Keratinocyte (primary cell): Measurements from ENCODE around the gene ASTN1. TPM values are rescaled to one million over a fixed set of nuclear protein-coding genes. Genes with fewer than 3 reads are reported as not detected.
A peak's percentile ranks its signal among the peaks of the same experiment; 100 is the strongest.

Source experiments
- DNase-seq: peaks from one replicate; pipeline ENCODE4 v3.0.0-alpha.2; 2011; ENCODE audit warnings: low read depth, missing footprints, low spot score
- FAIRE-seq: peaks from 2 replicates; lab custom pipeline; 2011; peaks lifted over from hg19 to GRCh38; lab: Jason Lieb, UNC
- H2AFZ ChIP-seq: 2 replicates; pipeline ENCODE4 v1.6.0; 2012; ENCODE audit warnings: low read length, control low read depth, inconsistent platforms; ENCODE audit not compliant: control insufficient read depth
- H3K27ac ChIP-seq: 2 replicates; pipeline ENCODE4 v1.5.1; 2011; ENCODE audit warnings: low read length; ENCODE audit not compliant: control insufficient read depth, insufficient read depth
- H3K27me3 ChIP-seq: 3 replicates; pipeline ENCODE4 v1.6.0; 2011; ENCODE audit warnings: low read length; ENCODE audit not compliant: control insufficient read depth, insufficient read depth; ENCODE audit errors: extremely low read depth
- H3K36me3 ChIP-seq, 2 experiments: 2 replicates in 1 of 2; 3 replicates in 1 of 2; pipeline ENCODE4 v1.5.1; 2011; ENCODE audit warnings: low read length in 2 of 2, mild to moderate bottlenecking in 1 of 2; ENCODE audit not compliant: control insufficient read depth in 2 of 2, insufficient read depth in 2 of 2; ENCODE audit errors: extremely low read depth in 1 of 2
- H3K4me1 ChIP-seq: 3 replicates; pipeline ENCODE4 v1.5.1; 2011; ENCODE audit warnings: low read length; ENCODE audit not compliant: control insufficient read depth, insufficient read depth; ENCODE audit errors: extremely low read depth
- H3K4me2 ChIP-seq: 3 replicates; pipeline ENCODE4 v1.6.0; 2011; ENCODE audit warnings: low read depth, low read length; ENCODE audit not compliant: control insufficient read depth, insufficient read depth; ENCODE audit errors: extremely low read depth
- H3K4me3 ChIP-seq, 3 experiments: fragments of 200-600 bp in 1 of 3; sonication (generic) in 1 of 3; 2 replicates in 2 of 3; 3 replicates in 1 of 3; pipeline ENCODE4 v1.5.1; 2011 to 2016; ENCODE audit warnings: low read length in 3 of 3, mild to moderate bottlenecking in 3 of 3, control low read depth in 2 of 3, inconsistent platforms in 1 of 3, low read depth in 1 of 3, mixed read lengths in 1 of 3, mixed run types in 1 of 3, moderate library complexity in 1 of 3; ENCODE audit not compliant: control insufficient read depth in 2 of 3, insufficient read depth in 2 of 3; ENCODE audit errors: extremely low read depth in 1 of 3
- H3K79me2 ChIP-seq: 2 replicates; pipeline ENCODE4 v1.6.0; 2012; ENCODE audit warnings: low read length; ENCODE audit not compliant: control insufficient read depth, insufficient read depth
- H3K9ac ChIP-seq: 3 replicates; pipeline ENCODE4 v1.6.0; 2011; ENCODE audit warnings: low read length; ENCODE audit not compliant: control insufficient read depth, insufficient read depth; ENCODE audit errors: extremely low read depth
- H3K9me1 ChIP-seq: 3 replicates; pipeline ENCODE4 v1.6.0; 2011; ENCODE audit warnings: low read length; ENCODE audit not compliant: control insufficient read depth, insufficient read depth; ENCODE audit errors: extremely low read depth
- H3K9me3 ChIP-seq: 2 replicates; pipeline ENCODE4 v1.5.1; 2012; ENCODE audit warnings: low read depth, low read length; ENCODE audit not compliant: control insufficient read depth
- H4K20me1 ChIP-seq: 3 replicates; pipeline ENCODE4 v1.6.0; 2011; ENCODE audit warnings: low read length; ENCODE audit not compliant: control insufficient read depth, insufficient read depth; ENCODE audit errors: extremely low read depth
- EZH2 ChIP-seq: IDR thresholded peaks from one replicate; pipeline ENCODE4 v1.6.1; 2012; ENCODE audit warnings: inconsistent platforms, mild to moderate bottlenecking, low read length, moderate library complexity
- dilution Hi-C: fragments of 300-500 bp; cut with MboI; formaldehyde crosslinking; loops from one replicate; pipeline ENCODE4 v1.7.0; 2020; ENCODE audit warnings: low sequenced_read_pairs; ENCODE audit not compliant: extremely low pct_ligation_motif_present
- polyA minus RNA-seq, 3 experiments: library from RNA; depleted of rRNA, polyadenylated mRNA; stranded (reverse); fragments of >200 nt; gene quantifications; 1 replicate in 1 of 3; 2 replicates in 1 of 3; 3 replicates in 1 of 3; pipeline ENCODE4 v1.2.3, GENCODE V29; 2011
- polyA plus RNA-seq, 5 experiments: library from polyadenylated mRNA; depleted of rRNA in 3 of 5; stranded (reverse) in 3 of 5; stranded (forward) in 1 of 5; unstranded in 1 of 5; fragments of >200 nt; gene quantifications; 1 replicate in 1 of 5; 2 replicates in 3 of 5; 3 replicates in 1 of 5; pipeline versions ENCODE4 v1.2.1 to v1.2.3, GENCODE V29; 2011 to 2012; ENCODE audit warnings: missing spikeins in 2 of 5, low read depth in 1 of 5, low replicate concordance in 1 of 5
- TF ChIP-seq, protein P1 (sequence below), 3 experiments: IDR thresholded peaks in 1 of 3; conservative IDR thresholded peaks in 1 of 3; optimal IDR thresholded peaks in 1 of 3; 2 replicates in 2 of 3; 3 replicates in 1 of 3; pipeline versions ENCODE3 to v1.5.1; 2011; ENCODE audit warnings: low read length in 3 of 3, mild to moderate bottlenecking in 3 of 3, moderate library complexity in 2 of 3, control low read depth in 1 of 3, inconsistent platforms in 1 of 3; ENCODE audit not compliant: insufficient read depth in 2 of 3; ENCODE audit errors: extremely low read depth in 1 of 3

Gene ASTN1
- polyA plus RNA-seq (0.08 TPM in 3 replicates), polyA minus RNA-seq (0.06 to 0.40 TPM (median 0.10 TPM) in 3 replicates)
- not detected for polyA plus RNA-seq (2011; ENCODE audit: low read depth)
- 0.10 and 0.28 TPM in 2 replicates for polyA plus RNA-seq (2011; cell fraction: cytosol; rRNA removed)
- polyA plus RNA-seq (2011; cell fraction: nucleus; rRNA removed): 0.18 and 0.23 TPM in 2 replicates
- 0.05 and 0.13 TPM in 2 replicates for polyA plus RNA-seq (2012; ENCODE audit: low replicate concordance)
- polyA minus RNA-seq (2011; cell fraction: cytosol; rRNA and poly(A)+ RNA removed): not detected
- polyA minus RNA-seq (2011; cell fraction: nucleus; rRNA and poly(A)+ RNA removed): 0.11 and 0.23 TPM in 2 replicates

DNA sequence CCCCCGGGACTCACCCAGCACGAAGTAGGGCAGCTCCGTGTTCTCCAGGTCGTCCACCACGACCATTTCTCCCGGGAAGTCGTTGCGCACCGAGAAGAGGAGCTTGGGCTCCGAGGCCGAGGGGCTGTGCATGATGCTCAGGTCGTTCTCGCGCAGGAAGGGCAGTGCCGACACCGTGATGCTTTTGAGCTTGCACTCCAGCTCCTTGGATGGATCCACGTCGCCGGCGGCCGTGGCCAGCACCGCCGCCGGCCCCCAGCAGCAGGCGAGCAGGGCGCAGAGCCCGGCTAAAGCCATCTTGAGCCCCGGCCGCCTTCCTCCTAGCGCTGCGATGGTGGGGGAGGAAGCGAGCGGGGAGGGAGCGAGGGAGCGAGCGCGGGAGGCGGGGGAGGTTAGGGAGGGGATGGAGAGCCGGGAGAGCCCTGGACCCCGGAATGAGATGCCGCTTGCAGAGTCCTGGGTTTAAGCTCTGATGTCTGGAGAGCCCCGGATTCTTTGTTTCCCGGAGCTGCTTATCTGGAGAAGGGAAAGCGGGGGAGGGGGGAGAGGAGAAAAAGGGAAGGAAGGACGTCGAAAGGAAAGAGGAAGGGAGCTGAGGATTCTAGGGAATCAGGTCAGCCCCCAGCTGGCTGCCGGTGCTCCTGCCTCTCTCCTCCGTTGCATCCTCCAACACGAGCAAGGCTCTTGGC, at the start of gene ASTN1:
TSS of gene ASTN1 (minus strand) at position 333 of the 689 bp plus-strand sequence. CDS start at position 297, 36 bp downstream.
- Histone ChIP-seq H3K36me3 (no peaks in the 10 kb centered on the region), H3K9me1 (no peaks in the 10 kb centered on the region), H3K27me3 (peaks cover 66% of the 10 kb centered on the region), H3K4me1 (no peaks in the 10 kb centered on the region), H4K20me1 (no peaks in the 10 kb centered on the region), H3K27ac (no peak within 1 kb of the TSS), H2AFZ (peak within 1 kb of the TSS; percentile 19), H3K9me3 (no peaks in the 10 kb centered on the region), H3K9ac (no peak within 1 kb of the TSS), H3K79me2 (no peaks in the 10 kb centered on the region), H3K4me2 (peak within 1 kb of the TSS; percentile 36), H3K4me3 (peak within 1 kb of the TSS in 1 of 3 experiments; percentile 6)
- DNase-seq (no peak), FAIRE-seq (no peak)
- dilution Hi-C loops: no loop called here
- TF ChIP-seq EZH2: peak; percentile 35
- TF ChIP-seq, protein P1, sequence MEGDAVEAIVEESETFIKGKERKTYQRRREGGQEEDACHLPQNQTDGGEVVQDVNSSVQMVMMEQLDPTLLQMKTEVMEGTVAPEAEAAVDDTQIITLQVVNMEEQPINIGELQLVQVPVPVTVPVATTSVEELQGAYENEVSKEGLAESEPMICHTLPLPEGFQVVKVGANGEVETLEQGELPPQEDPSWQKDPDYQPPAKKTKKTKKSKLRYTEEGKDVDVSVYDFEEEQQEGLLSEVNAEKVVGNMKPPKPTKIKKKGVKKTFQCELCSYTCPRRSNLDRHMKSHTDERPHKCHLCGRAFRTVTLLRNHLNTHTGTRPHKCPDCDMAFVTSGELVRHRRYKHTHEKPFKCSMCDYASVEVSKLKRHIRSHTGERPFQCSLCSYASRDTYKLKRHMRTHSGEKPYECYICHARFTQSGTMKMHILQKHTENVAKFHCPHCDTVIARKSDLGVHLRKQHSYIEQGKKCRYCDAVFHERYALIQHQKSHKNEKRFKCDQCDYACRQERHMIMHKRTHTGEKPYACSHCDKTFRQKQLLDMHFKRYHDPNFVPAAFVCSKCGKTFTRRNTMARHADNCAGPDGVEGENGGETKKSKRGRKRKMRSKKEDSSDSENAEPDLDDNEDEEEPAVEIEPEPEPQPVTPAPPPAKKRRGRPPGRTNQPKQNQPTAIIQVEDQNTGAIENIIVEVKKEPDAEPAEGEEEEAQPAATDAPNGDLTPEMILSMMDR (optimal IDR thresholded peaks at IDR 0.05 in 1 of 3, IDR thresholded peaks at IDR 0.05 in 1 of 3, conservative IDR thresholded peaks at IDR 0.05 in 1 of 3; ENCODE audit: extremely low read depth in 1 of 3, insufficient read depth in 2 of 3, low read length in 3 of 3): no peak

DNA sequence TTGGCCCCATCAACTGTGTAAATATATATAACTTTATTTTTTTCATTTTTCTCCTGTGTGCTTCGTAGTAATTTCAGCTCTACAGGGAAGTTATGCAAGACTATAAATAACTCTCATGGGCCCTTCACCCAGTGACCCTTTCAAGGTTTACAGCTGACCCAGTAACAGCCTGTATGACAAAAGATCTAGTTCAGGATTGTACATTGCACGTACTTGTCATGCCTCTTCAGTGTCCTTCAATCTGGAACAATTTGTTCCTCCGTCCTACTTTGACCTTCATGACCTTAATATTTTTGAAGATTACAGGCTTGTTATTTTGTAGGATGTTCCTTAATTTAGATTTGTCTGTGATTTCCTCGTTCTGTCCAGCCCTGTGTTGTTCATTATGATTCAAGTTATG, 46.7 kb upstream of the ASTN1 start:
- no peaks in the 10 kb centered on the region for H3K36me3 ChIP-seq
- no peak overlapping the region for H3K4me2 ChIP-seq
- H3K9me1 ChIP-seq: no peaks in the 10 kb centered on the region
- H3K9me3 ChIP-seq: no peaks in the 10 kb centered on the region
- H3K4me3 ChIP-seq: no peak overlapping the region
- no peak overlapping the region for H3K9ac ChIP-seq
- TF ChIP-seq, protein P1 (optimal IDR thresholded peaks at IDR 0.05 in 1 of 3, IDR thresholded peaks at IDR 0.05 in 1 of 3, conservative IDR thresholded peaks at IDR 0.05 in 1 of 3; ENCODE audit: extremely low read depth in 1 of 3, insufficient read depth in 2 of 3, low read length in 3 of 3): no peak
- no peak for TF ChIP-seq EZH2
- FAIRE-seq: no peak
- no peaks in the 10 kb centered on the region for H4K20me1 ChIP-seq
- DNase-seq: no peak
- H3K79me2 ChIP-seq: no peaks in the 10 kb centered on the region
- dilution Hi-C loops: no loop called here
- H3K27ac ChIP-seq: no peak overlapping the region
- no peak overlapping the region for H2AFZ ChIP-seq
- H3K27me3 ChIP-seq: no peaks in the 10 kb centered on the region
- peaks cover 14% of the 10 kb centered on the region for H3K4me1 ChIP-seq
